ENCODE measurements around the gene SLU7.

The SLU7 gene

GRCh38 chr5:160463740-160464465 is 45.0 kb upstream of the SLU7 start:
- in situ Hi-C loops (cut with HindIII; ENCODE audit: low sequenced_read_pairs) = no loop called here
- no peak overlapping the region for H3K4me3 ChIP-seq (ENCODE audit: low read depth, low read length)
- peak; percentile 56 for DNase-seq (ENCODE audit: low read depth, low spot score)
- no peak for TF ChIP-seq CTCF (IDR thresholded peaks at IDR 0.05; ENCODE audit: low read depth, low read length)

GRCh38 chr5:160463227-160463626 is 44.3 kb upstream of the SLU7 start:
- TF ChIP-seq CTCF (IDR thresholded peaks at IDR 0.05; ENCODE audit: low read depth, low read length) = no peak
- DNase-seq (ENCODE audit: low read depth, low spot score) = no peak
- no peak overlapping the region for H3K4me3 ChIP-seq (ENCODE audit: low read depth, low read length)
- in situ Hi-C loops (cut with HindIII; ENCODE audit: low sequenced_read_pairs) = no loop called here

- DNase-seq (ENCODE audit: low read depth, low spot score) = no peak
These were observed 43.3 kb upstream of the SLU7 start for GRCh38 chr5:160462167-160462566.

GRCh38 chr5:160461378-160461777 is 42.5 kb upstream of the SLU7 start:
- in situ Hi-C loops (cut with HindIII; ENCODE audit: low sequenced_read_pairs) = no loop called here
- DNase-seq (ENCODE audit: low read depth, low spot score) = no peak
- no peak for TF ChIP-seq CTCF (IDR thresholded peaks at IDR 0.05; ENCODE audit: low read depth, low read length)
- no peak overlapping the region for H3K4me3 ChIP-seq (ENCODE audit: low read depth, low read length)

More at GRCh38 chr5:160462167-160462566, 43.3 kb upstream of the SLU7 start:
- H3K4me3 ChIP-seq (ENCODE audit: low read depth, low read length) = no peak overlapping the region
- in situ Hi-C loops (cut with HindIII; ENCODE audit: low sequenced_read_pairs) = no loop called here
- TF ChIP-seq CTCF (IDR thresholded peaks at IDR 0.05; ENCODE audit: low read depth, low read length) = no peak

DNA sequence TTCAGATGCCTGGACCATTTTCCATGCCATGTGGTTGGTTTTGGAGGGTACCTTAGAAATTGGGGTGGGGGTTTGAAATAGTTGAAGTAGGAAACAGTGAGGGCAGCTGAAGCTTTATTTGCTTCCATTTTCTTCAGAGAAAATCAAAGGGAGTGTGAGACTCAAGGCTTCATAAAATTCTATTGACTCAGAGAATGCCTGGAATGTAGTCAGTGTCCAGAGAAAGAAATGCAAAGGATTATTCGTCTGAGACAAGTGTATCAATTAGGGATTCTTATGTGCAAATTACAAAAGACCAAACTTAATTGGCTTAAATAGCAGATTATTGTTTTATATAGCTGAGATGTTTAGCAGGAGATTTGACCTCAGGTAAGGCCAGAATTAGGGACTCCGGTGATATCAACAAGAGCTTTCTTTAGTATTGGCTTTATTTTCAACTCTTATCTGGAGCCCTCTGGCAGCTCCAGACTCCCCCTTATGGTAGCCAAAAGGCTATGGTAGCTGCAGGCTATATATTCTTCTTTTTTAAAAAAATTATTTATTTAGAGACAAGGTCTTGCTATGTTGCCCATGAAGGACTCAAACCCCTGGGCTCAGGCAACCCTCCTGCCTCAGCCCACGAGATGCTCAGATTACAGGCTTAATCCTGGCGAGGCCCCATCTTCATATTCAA is 41.6 kb upstream of the SLU7 start:
- H3K4me3 ChIP-seq (ENCODE audit: low read depth, low read length) = no peak overlapping the region
- in situ Hi-C loops (cut with HindIII; ENCODE audit: low sequenced_read_pairs) = no loop called here
- TF ChIP-seq CTCF (IDR thresholded peaks at IDR 0.05; ENCODE audit: low read depth, low read length) = peak; percentile 19
- DNase-seq (ENCODE audit: low read depth, low spot score) = no peak

DNA sequence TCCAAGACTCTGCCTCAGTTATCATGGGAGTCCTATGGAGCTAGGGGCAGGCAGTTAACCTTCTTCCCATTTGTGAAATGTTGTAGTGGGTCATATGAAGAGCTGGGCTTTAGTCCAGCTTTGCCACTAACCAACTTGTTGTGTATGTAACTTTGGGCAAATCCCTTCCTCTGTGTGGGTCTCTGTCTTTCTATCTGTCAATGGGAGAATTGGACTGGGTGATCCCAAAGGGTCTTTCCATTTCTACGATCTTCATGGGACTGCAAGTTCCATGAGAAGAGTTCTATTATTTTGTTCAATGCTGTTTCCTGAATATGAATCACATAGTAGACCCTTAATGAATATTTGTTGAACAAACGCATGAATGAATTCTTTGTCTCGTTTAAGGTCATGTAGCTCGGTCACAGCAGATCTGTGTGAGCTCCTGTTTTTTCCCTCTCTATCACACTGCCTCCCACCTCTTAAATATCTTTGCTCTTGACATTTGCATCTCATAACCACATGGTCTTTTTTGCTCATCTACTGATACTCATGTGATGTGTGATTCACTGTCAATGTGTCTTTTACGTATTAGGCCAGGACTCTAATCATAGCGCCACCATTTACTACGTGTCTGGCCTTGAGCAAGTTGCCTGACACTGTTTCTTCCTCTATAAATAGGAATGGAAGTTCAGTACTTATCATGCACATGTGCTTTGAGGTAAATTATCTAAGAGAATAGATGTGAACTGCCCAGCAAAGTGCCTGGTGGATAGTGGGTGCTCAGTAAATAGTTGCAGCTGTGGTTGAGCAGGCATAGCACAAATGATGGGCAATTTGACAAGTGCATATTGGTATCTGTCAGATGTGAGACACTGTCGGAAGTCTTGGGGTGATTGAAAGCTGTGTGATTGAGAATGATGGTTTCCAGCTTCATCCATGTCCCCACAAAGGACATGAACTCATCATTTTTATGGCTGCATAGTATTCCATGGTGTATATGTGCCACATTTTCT is 40.2 kb upstream of the SLU7 start:
- in situ Hi-C loops (cut with HindIII; ENCODE audit: low sequenced_read_pairs) = no loop called here
- no peak overlapping the region for H3K4me3 ChIP-seq (ENCODE audit: low read depth, low read length)
- DNase-seq (ENCODE audit: low read depth, low spot score) = no peak
- no peak for TF ChIP-seq CTCF (IDR thresholded peaks at IDR 0.05; ENCODE audit: low read depth, low read length)

Measured in astrocyte of the spinal cord (primary cell).